ENCODE results near the gene PTDSS2.

Gene PTDSS2

GRCh38 chr11:447923-448731, 2.0 kb upstream of the PTDSS2 start:
- peak; percentile 71 to 75 for DNase-seq (ENCODE audit: low read depth in 2 of 2)

GRCh38 chr11:450809-451451, 851 bp downstream of the PTDSS2 start:
- no peak for DNase-seq (ENCODE audit: low read depth in 2 of 2)

GRCh38 chr11:451738-452137, 1.7 kb downstream of the PTDSS2 start:
- no peak for DNase-seq (ENCODE audit: low read depth in 2 of 2)

- DNase-seq (ENCODE audit: low read depth in 2 of 2): no peak
These were observed 2.2 kb downstream of the PTDSS2 start for GRCh38 chr11:452203-452744.

GRCh38 chr11:452916-453527, 2.9 kb downstream of the PTDSS2 start:
- DNase-seq (ENCODE audit: low read depth in 2 of 2): no peak

GRCh38 chr11:453564-453963, 3.5 kb downstream of the PTDSS2 start:
- DNase-seq (ENCODE audit: low read depth in 2 of 2): no peak

- no peak for DNase-seq (ENCODE audit: low read depth in 2 of 2)
These were observed 4.0 kb downstream of the PTDSS2 start for GRCh38 chr11:454043-454442.

GRCh38 chr11:454801-455565, 4.9 kb downstream of the PTDSS2 start:
- DNase-seq (ENCODE audit: low read depth in 2 of 2): no peak

- no peak for DNase-seq (ENCODE audit: low read depth in 2 of 2)
These were observed 5.6 kb downstream of the PTDSS2 start for GRCh38 chr11:455566-456147.

GRCh38 chr11:456533-456932, 6.5 kb downstream of the PTDSS2 start:
- no peak for DNase-seq (ENCODE audit: low read depth in 2 of 2)

GRCh38 chr11:457111-457760, 7.2 kb downstream of the PTDSS2 start:
- DNase-seq (ENCODE audit: low read depth in 2 of 2): no peak

- DNase-seq (ENCODE audit: low read depth in 2 of 2): no peak
These were observed 9.6 kb downstream of the PTDSS2 start for GRCh38 chr11:459511-460220.

GRCh38 chr11:460331-461199, 10.5 kb downstream of the PTDSS2 start:
- DNase-seq (ENCODE audit: low read depth in 2 of 2): no peak

GRCh38 chr11:461626-462025, 11.5 kb downstream of the PTDSS2 start:
- DNase-seq (ENCODE audit: low read depth in 2 of 2): no peak

- DNase-seq (ENCODE audit: low read depth in 2 of 2): no peak
These were observed 12.2 kb downstream of the PTDSS2 start for GRCh38 chr11:462107-462890.

GRCh38 chr11:464316-464715, 14.2 kb downstream of the PTDSS2 start:
- DNase-seq (ENCODE audit: low read depth in 2 of 2): no peak

- no peak for DNase-seq (ENCODE audit: low read depth in 2 of 2)
These were observed 15.9 kb downstream of the PTDSS2 start for GRCh38 chr11:465896-466530.

GRCh38 chr11:468036-468435, 18.0 kb downstream of the PTDSS2 start:
- DNase-seq (ENCODE audit: low read depth in 2 of 2): no peak

Data from fibroblast of skin of left biceps (primary cell).